Rectal smooth muscle tissue (tissue), 1 donor: ENCODE results near the gene ACBD4.

ENCODE experiments used
- H3K27ac ChIP-seq: one replicate; pipeline ENCODE4 v1.7.0; 2013; ENCODE audit warnings: low read depth, low read length, inconsistent platforms
- H3K27me3 ChIP-seq: one replicate; pipeline ENCODE4 v1.7.0; 2013; ENCODE audit warnings: low read length; ENCODE audit not compliant: control insufficient read depth, insufficient read depth
- H3K36me3 ChIP-seq: one replicate; pipeline ENCODE4 v1.7.0; 2013; ENCODE audit warnings: low read length; ENCODE audit not compliant: control insufficient read depth, insufficient read depth
- H3K4me1 ChIP-seq: one replicate; pipeline ENCODE4 v1.7.0; 2013; ENCODE audit warnings: low read length; ENCODE audit not compliant: control insufficient read depth, insufficient read depth
- H3K4me3 ChIP-seq: one replicate; pipeline ENCODE4 v1.7.0; 2013; ENCODE audit warnings: low read length
- H3K9ac ChIP-seq: one replicate; pipeline ENCODE4 v1.7.0; 2013; ENCODE audit warnings: low read length

The ACBD4 gene

GRCh38 chr17:45098081-45098868, 37.2 kb upstream of the ACBD4 start:
- no peak overlapping the region for H3K4me3 ChIP-seq
- H3K27me3 ChIP-seq, result no peaks in the 10 kb centered on the region
- peak overlapping the region; percentile 48 for H3K27ac ChIP-seq
- H3K4me1 ChIP-seq, result peaks cover 14% of the 10 kb centered on the region
- no peak overlapping the region for H3K9ac ChIP-seq
- peaks cover 28% of the 10 kb centered on the region for H3K36me3 ChIP-seq

- Histone ChIP-seq H3K27ac (no peak overlapping the region), H3K4me1 (peaks cover 6% of the 10 kb centered on the region), H3K36me3 (peaks cover 36% of the 10 kb centered on the region), H3K9ac (no peak overlapping the region), H3K27me3 (no peaks in the 10 kb centered on the region), H3K4me3 (no peak overlapping the region)
These were observed 36.4 kb upstream of the ACBD4 start for GRCh38 chr17:45098869-45099616.

GRCh38 chr17:45101546-45101882, 34.0 kb upstream of the ACBD4 start:
- no peak overlapping the region for H3K4me3 ChIP-seq
- H3K27ac ChIP-seq, result no peak overlapping the region
- H3K4me1 ChIP-seq, result peaks cover 4% of the 10 kb centered on the region
- no peaks in the 10 kb centered on the region for H3K27me3 ChIP-seq
- H3K9ac ChIP-seq, result no peak overlapping the region
- H3K36me3 ChIP-seq, result peaks cover 46% of the 10 kb centered on the region

- peaks cover 4% of the 10 kb centered on the region for H3K4me1 ChIP-seq
- H3K9ac ChIP-seq, result no peak overlapping the region
- no peaks in the 10 kb centered on the region for H3K27me3 ChIP-seq
- no peak overlapping the region for H3K27ac ChIP-seq
- peaks cover 40% of the 10 kb centered on the region for H3K36me3 ChIP-seq
- H3K4me3 ChIP-seq, result no peak overlapping the region
These were observed 33.3 kb upstream of the ACBD4 start for GRCh38 chr17:45101883-45102811.

GRCh38 chr17:45102856-45103255, 32.6 kb upstream of the ACBD4 start:
- no peak overlapping the region for H3K9ac ChIP-seq
- peaks cover 33% of the 10 kb centered on the region for H3K36me3 ChIP-seq
- no peak overlapping the region for H3K27ac ChIP-seq
- H3K27me3 ChIP-seq, result no peaks in the 10 kb centered on the region
- peaks cover 4% of the 10 kb centered on the region for H3K4me1 ChIP-seq
- no peak overlapping the region for H3K4me3 ChIP-seq

GRCh38 chr17:45103269-45103795, 32.2 kb upstream of the ACBD4 start:
- Histone ChIP-seq H3K4me3 (no peak overlapping the region), H3K9ac (no peak overlapping the region), H3K4me1 (peaks cover 4% of the 10 kb centered on the region), H3K36me3 (peaks cover 30% of the 10 kb centered on the region), H3K27me3 (no peaks in the 10 kb centered on the region), H3K27ac (no peak overlapping the region)

- H3K27me3 ChIP-seq, result no peaks in the 10 kb centered on the region
- H3K4me1 ChIP-seq, result no peaks in the 10 kb centered on the region
- H3K4me3 ChIP-seq, result no peak overlapping the region
- H3K36me3 ChIP-seq, result peaks cover 28% of the 10 kb centered on the region
- H3K27ac ChIP-seq, result no peak overlapping the region
- H3K9ac ChIP-seq, result no peak overlapping the region
These were observed 31.5 kb upstream of the ACBD4 start for GRCh38 chr17:45104029-45104428.

GRCh38 chr17:45104497-45104896, 31.0 kb upstream of the ACBD4 start:
- peaks cover 28% of the 10 kb centered on the region for H3K36me3 ChIP-seq
- no peak overlapping the region for H3K27ac ChIP-seq
- no peak overlapping the region for H3K4me3 ChIP-seq
- H3K27me3 ChIP-seq, result no peaks in the 10 kb centered on the region
- H3K4me1 ChIP-seq, result no peaks in the 10 kb centered on the region
- H3K9ac ChIP-seq, result no peak overlapping the region

- Histone ChIP-seq H3K4me3 (no peak overlapping the region), H3K27ac (no peak overlapping the region), H3K4me1 (no peaks in the 10 kb centered on the region), H3K9ac (no peak overlapping the region), H3K27me3 (no peaks in the 10 kb centered on the region), H3K36me3 (peaks cover 28% of the 10 kb centered on the region)
These were observed 30.4 kb upstream of the ACBD4 start for GRCh38 chr17:45104907-45105624.

GRCh38 chr17:45106096-45106495, 29.4 kb upstream of the ACBD4 start:
- Histone ChIP-seq H3K36me3 (peaks cover 28% of the 10 kb centered on the region), H3K27ac (no peak overlapping the region), H3K27me3 (no peaks in the 10 kb centered on the region), H3K4me3 (no peak overlapping the region), H3K9ac (no peak overlapping the region), H3K4me1 (peaks cover 8% of the 10 kb centered on the region)

- Histone ChIP-seq H3K9ac (no peak overlapping the region), H3K4me3 (no peak overlapping the region), H3K27ac (no peak overlapping the region), H3K4me1 (peaks cover 13% of the 10 kb centered on the region), H3K36me3 (peaks cover 28% of the 10 kb centered on the region), H3K27me3 (no peaks in the 10 kb centered on the region)
These were observed 28.9 kb upstream of the ACBD4 start for GRCh38 chr17:45106582-45106981.
